SK-N-SH (cell line): ENCODE measurements around the gene FAM222B. TPM values are rescaled to one million over a fixed set of nuclear protein-coding genes. Genes with fewer than 3 reads are reported as not detected.

Source experiments
- CTCF ChIA-PET: fragments of 300-600, 350-600 bp; formaldehyde crosslinking; extraction: SDS; loops from one replicate; lab custom pipeline; 2021; lab: Yijun Ruan, JAX
- POLR2A ChIA-PET: fragments of 350-600 bp; sonication (Branson Sonifier 250); formaldehyde crosslinking; extraction: SDS; loops from one replicate; lab custom pipeline; 2020; ENCODE audit warnings: antibody characterized with exemption, inconsistent platforms; lab: Yijun Ruan, JAX
- DNase-seq: peaks from one replicate; pipeline ENCODE4 v3.0.0; 2012
- H2AFZ ChIP-seq: fragments of 200-600 bp; sonication (generic); 2 replicates; pipeline ENCODE4 v1.8.1; 2016; ENCODE audit warnings: antibody characterized with exemption, mild to moderate bottlenecking, low read depth
- H3F3A ChIP-seq: fragments of 200-600 bp; sonication (generic); replicated peaks from 2 replicates; pipeline ENCODE3; 2016; ENCODE audit warnings: antibody characterized with exemption, mild to moderate bottlenecking; ENCODE audit not compliant: insufficient read depth
- H3K27ac ChIP-seq, 2 experiments: fragments of 200-500 bp in 1 of 2; fragments of 200-600 bp in 1 of 2; sonication (Bioruptor generic) in 1 of 2; sonication (generic), shearing (Covaris generic) in 1 of 2; 2 replicates each; pipeline versions ENCODE4 v1.5.1 to v1.6.1; 2014 to 2016; ENCODE audit warnings: low read depth in 2 of 2, inconsistent platforms in 1 of 2, low read length in 1 of 2, mild to moderate bottlenecking in 1 of 2, mixed read lengths in 1 of 2
- H3K27me3 ChIP-seq: fragments of 200-600 bp; sonication (generic), shearing (Covaris generic); 2 replicates; pipeline ENCODE4 v1.6.1; 2016; ENCODE audit warnings: mixed run types; ENCODE audit not compliant: insufficient read depth
- H3K36me3 ChIP-seq, 2 experiments: fragments of 200-500 bp in 1 of 2; fragments of 200-600 bp in 1 of 2; sonication (Bioruptor generic) in 1 of 2; sonication (generic) in 1 of 2; replicated peaks in 1 of 2; 2 replicates each; pipeline versions ENCODE3 to v1.5.1; 2014 to 2016; ENCODE audit warnings: low read length in 1 of 2, mild to moderate bottlenecking in 1 of 2; ENCODE audit not compliant: insufficient read depth in 2 of 2, control insufficient read depth in 1 of 2
- H3K4me1 ChIP-seq, 2 experiments: fragments of 200-500 bp in 1 of 2; fragments of 200-600 bp in 1 of 2; sonication (Bioruptor generic) in 1 of 2; sonication (generic), shearing (Covaris generic) in 1 of 2; 2 replicates each; pipeline versions ENCODE4 v1.5.1 to v1.6.1; 2014 to 2016; ENCODE audit warnings: low read depth in 1 of 2, low read length in 1 of 2, mixed run types in 1 of 2; ENCODE audit not compliant: insufficient read depth in 2 of 2, control insufficient read depth in 1 of 2
- H3K4me2 ChIP-seq: fragments of 200-600 bp; sonication (generic), shearing (Covaris generic); 2 replicates; pipeline ENCODE4 v1.6.1; 2017; ENCODE audit warnings: mixed run types
- H3K4me3 ChIP-seq, 2 experiments: fragments of 200-500 bp in 1 of 2; fragments of 200-600 bp in 1 of 2; sonication (Bioruptor generic) in 1 of 2; sonication (generic), shearing (Covaris generic) in 1 of 2; 2 replicates each; pipeline versions ENCODE4 v1.5.1 to v1.8.1; 2014 to 2016; ENCODE audit warnings: low read depth in 2 of 2, inconsistent platforms in 1 of 2, low read length in 1 of 2, mild to moderate bottlenecking in 1 of 2, mixed read lengths in 1 of 2, moderate library complexity in 1 of 2
- H3K79me2 ChIP-seq: fragments of 200-600 bp; sonication (generic); 2 replicates; pipeline ENCODE4 v1.8.1; 2017; ENCODE audit warnings: mild to moderate bottlenecking; ENCODE audit not compliant: insufficient read depth
- H3K9ac ChIP-seq: fragments of 200-600 bp; sonication (generic); 2 replicates; pipeline ENCODE4 v1.6.1; 2017; ENCODE audit warnings: mixed run types
- H3K9me2 ChIP-seq: fragments of 200-600 bp; sonication (generic); 2 replicates; pipeline ENCODE4 v1.6.1; 2017; ENCODE audit warnings: mixed run types
- H3K9me3 ChIP-seq: fragments of 200-600 bp; sonication (generic); 2 replicates; pipeline ENCODE4 v1.6.1; 2017; ENCODE audit warnings: mixed run types, mild to moderate bottlenecking, moderate library complexity
- H4K20me1 ChIP-seq: fragments of 200-600 bp; sonication (generic); 2 replicates; pipeline ENCODE4 v1.6.1; 2017; ENCODE audit warnings: mild to moderate bottlenecking, mixed run types; ENCODE audit not compliant: insufficient read depth
- CHD2 ChIP-seq: fragments of 150-350 bp; IDR thresholded peaks from 2 replicates; pipeline ENCODE4 v1.6.1; 2018; ENCODE audit warnings: low read length; ENCODE audit not compliant: partially characterized antibody
- ELF1 ChIP-seq: IDR thresholded peaks from 2 replicates; pipeline ENCODE4 v1.4.0; 2012
- EZH2phosphoT487 ChIP-seq: fragments of 200-600 bp; sonication (generic); IDR thresholded peaks from 2 replicates; pipeline ENCODE4 v1.6.1; 2017; ENCODE audit warnings: low read depth, mixed run types, mild to moderate bottlenecking, antibody characterized with exemption, moderate library complexity, borderline replicate concordance
- GABPA ChIP-seq: IDR thresholded peaks from 2 replicates; pipeline ENCODE4 v1.4.0; 2012; ENCODE audit warnings: low read depth, mild to moderate bottlenecking
- MEF2A ChIP-seq: IDR thresholded peaks from 2 replicates; pipeline ENCODE4 v1.4.0; 2012; ENCODE audit warnings: low read depth, borderline replicate concordance
- MXI1 ChIP-seq: IDR thresholded peaks from 2 replicates; pipeline ENCODE4 v1.6.1; 2012; ENCODE audit warnings: mild to moderate bottlenecking, low read depth, low read length, improper control_type of control experiment
- POLR2AphosphoS5 ChIP-seq: IDR thresholded peaks from 2 replicates; pipeline ENCODE4 v1.6.1; 2012; ENCODE audit warnings: low read depth, low read length
- RAD21 ChIP-seq: IDR thresholded peaks from 2 replicates; pipeline ENCODE4 v1.6.1; 2012; ENCODE audit warnings: mild to moderate bottlenecking, low read length
- REST ChIP-seq: IDR thresholded peaks from 2 replicates; pipeline ENCODE4 v1.6.1; 2012; ENCODE audit warnings: mild to moderate bottlenecking, low read depth, low read length, moderate library complexity
- TCF12 ChIP-seq: IDR thresholded peaks from 2 replicates; pipeline ENCODE4 v1.4.0; 2012
- USF1 ChIP-seq: IDR thresholded peaks from 2 replicates; pipeline ENCODE4 v1.4.0; 2012; ENCODE audit warnings: low read depth, borderline replicate concordance
- USF2 ChIP-seq: fragments of 150-350 bp; IDR thresholded peaks from 2 replicates; pipeline ENCODE4 v1.6.1; 2017; ENCODE audit warnings: antibody characterized with exemption, low read length, low read depth, borderline replicate concordance
- YY1 ChIP-seq: IDR thresholded peaks from 2 replicates; pipeline ENCODE4 v1.4.0; 2012; ENCODE audit warnings: low read depth, mild to moderate bottlenecking
- WGBS: methylation state at CpG from one replicate; pipeline ENCODE4 v1.1.6; 2017; ENCODE audit warnings: low lambda C conversion rate; 5-methylcytosine and 5-hydroxymethylcytosine counted together
- polyA plus RNA-seq, 3 experiments: library from polyadenylated mRNA; depleted of rRNA; stranded (reverse); fragments of >200 nt; gene quantifications; 2 replicates each; pipeline ENCODE4 v1.2.3, GENCODE V29; 2012
- TF ChIP-seq, protein P1 (sequence below): IDR thresholded peaks from 2 replicates; pipeline ENCODE4 v1.4.0; 2012; ENCODE audit warnings: low read depth, borderline replicate concordance
- TF ChIP-seq, protein P2 (sequence below): IDR thresholded peaks from 2 replicates; pipeline ENCODE4; 2012

FAM222B gene
- polyA plus RNA-seq, 1 of the 3 experiments (the other 2 are of a cell fraction) = 9.0 TPM

GRCh38 chr17:28726627-28727491 lies 115.7 kb downstream of the FAM222B start (continued):
- TF ChIP-seq, protein P1, sequence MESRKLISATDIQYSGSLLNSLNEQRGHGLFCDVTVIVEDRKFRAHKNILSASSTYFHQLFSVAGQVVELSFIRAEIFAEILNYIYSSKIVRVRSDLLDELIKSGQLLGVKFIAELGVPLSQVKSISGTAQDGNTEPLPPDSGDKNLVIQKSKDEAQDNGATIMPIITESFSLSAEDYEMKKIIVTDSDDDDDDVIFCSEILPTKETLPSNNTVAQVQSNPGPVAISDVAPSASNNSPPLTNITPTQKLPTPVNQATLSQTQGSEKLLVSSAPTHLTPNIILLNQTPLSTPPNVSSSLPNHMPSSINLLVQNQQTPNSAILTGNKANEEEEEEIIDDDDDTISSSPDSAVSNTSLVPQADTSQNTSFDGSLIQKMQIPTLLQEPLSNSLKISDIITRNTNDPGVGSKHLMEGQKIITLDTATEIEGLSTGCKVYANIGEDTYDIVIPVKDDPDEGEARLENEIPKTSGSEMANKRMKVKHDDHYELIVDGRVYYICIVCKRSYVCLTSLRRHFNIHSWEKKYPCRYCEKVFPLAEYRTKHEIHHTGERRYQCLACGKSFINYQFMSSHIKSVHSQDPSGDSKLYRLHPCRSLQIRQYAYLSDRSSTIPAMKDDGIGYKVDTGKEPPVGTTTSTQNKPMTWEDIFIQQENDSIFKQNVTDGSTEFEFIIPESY = peak; percentile 55
- TF ChIP-seq MXI1 = peak; percentile 57
- TF ChIP-seq GABPA = no peak
- no peak for TF ChIP-seq USF2
- TF ChIP-seq REST = peak; percentile 55; the same call in 1 of the 2 replicates
- TF ChIP-seq CHD2 = peak; percentile 52

GRCh38 chr17:28726226-28726626 lies 116.4 kb downstream of the FAM222B start, which contains the start of gene TLCD1:
Gene TLCD1 (minus strand): TSS chr17:28726233. CDS start chr17:28726097, 136 bp downstream.
- Histone ChIP-seq H3K4me1 (peaks cover 16 to 42% of the 10 kb centered on the region in 2 experiments), H3K9ac (peak within 1 kb of the TSS; percentile 90), H4K20me1 (peaks cover 30% of the 10 kb centered on the region), H3K9me2 (no peaks in the 10 kb centered on the region), H3K4me3 (peak within 1 kb of the TSS; percentile 62 to 81), H3K9me3 (no peaks in the 10 kb centered on the region), H3K4me2 (peak within 1 kb of the TSS; percentile 99), H3K27ac (peak within 1 kb of the TSS; percentile 88 to 97), H3K79me2 (peaks cover 21% of the 10 kb centered on the region), H3K36me3 (peaks cover 30 to 34% of the 10 kb centered on the region in 2 experiments), H3K27me3 (no peaks in the 10 kb centered on the region), H2AFZ (peak within 1 kb of the TSS; percentile 81; the same call in 1 of the 2 replicates), H3F3A (peaks cover 66% of the 10 kb centered on the region)
- TF ChIP-seq TCF12 = no peak
- no peak for TF ChIP-seq EZH2phosphoT487
- TF ChIP-seq, protein P1 = peak; percentile 79; the same call in 1 of the 2 replicates
- no peak for TF ChIP-seq MXI1
- TF ChIP-seq USF1 = no peak
- TF ChIP-seq MEF2A = no peak
- 0 out of 2 replicates have a peak, but pooled peaks have one; percentile 2 for TF ChIP-seq POLR2AphosphoS5
- TF ChIP-seq RAD21 = no peak
- no peak for TF ChIP-seq ELF1
- TF ChIP-seq CHD2 = peak; percentile 61
- TF ChIP-seq, protein P2, sequence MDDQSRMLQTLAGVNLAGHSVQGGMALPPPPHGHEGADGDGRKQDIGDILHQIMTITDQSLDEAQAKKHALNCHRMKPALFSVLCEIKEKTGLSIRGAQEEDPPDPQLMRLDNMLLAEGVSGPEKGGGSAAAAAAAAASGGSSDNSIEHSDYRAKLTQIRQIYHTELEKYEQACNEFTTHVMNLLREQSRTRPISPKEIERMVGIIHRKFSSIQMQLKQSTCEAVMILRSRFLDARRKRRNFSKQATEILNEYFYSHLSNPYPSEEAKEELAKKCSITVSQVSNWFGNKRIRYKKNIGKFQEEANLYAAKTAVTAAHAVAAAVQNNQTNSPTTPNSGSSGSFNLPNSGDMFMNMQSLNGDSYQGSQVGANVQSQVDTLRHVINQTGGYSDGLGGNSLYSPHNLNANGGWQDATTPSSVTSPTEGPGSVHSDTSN = no peak
- TF ChIP-seq YY1 = no peak
- TF ChIP-seq GABPA = no peak
- POLR2A ChIA-PET = interaction anchor here (0.7 to 4.5 kb wide), 8 partner anchors 16 to 239 kb away, joined by 3 to 90 read pairs (median 8); partner anchors contain the start of genes PROCA1 and TRAF4
- DNase-seq = peak; percentile 92
- CTCF ChIA-PET = interaction anchor here (0.5 to 11.1 kb wide), 55 partner anchors 9 to 565 kb away, joined by 3 to 612 read pairs (median 6); partner anchors contain the start of genes BLTP2, DHRS13, FAM222B and FLOT2
- 0% methylated on average over 7 of the region's 49 CpGs for WGBS
